GM12878 (cell line): ENCODE results near the gene MYH10. TPM values are rescaled to one million over a fixed set of nuclear protein-coding genes. Genes with fewer than 3 reads are reported as not detected.
"Not testable (repeated sequence)": the region's sequence is repeated elsewhere in the genome, so short reads cannot be mapped to it uniquely, and the experiment has no call there.

Source experiments
- ATAC-seq: fragments of 200-7000 bp; cut with Tn5 transposase; 3 replicates; pipeline ENCODE4 v1.9.1; 2020; ENCODE audit warnings: mild to moderate bottlenecking, moderate library complexity
- BruUV-seq: library from RNA; stranded (reverse); fragments of 400-500 nt; replicated peaks from 2 replicates; lab custom pipeline; 2021; lab: Mats Ljungman, UMichigan
- CTCF ChIA-PET: fragments of 300-600 bp; sonication (Branson Sonifier 250); formaldehyde crosslinking; extraction: SDS; loops from one replicate; lab custom pipeline; 2021; ENCODE audit warnings: inconsistent platforms; lab: Yijun Ruan, JAX
- POLR2A ChIA-PET: fragments of 350-600 bp; formaldehyde crosslinking; extraction: SDS; loops from one replicate; lab custom pipeline; 2021; ENCODE audit warnings: inconsistent platforms; lab: Charles Lee
- RAD21 ChIA-PET: fragments of 300-600 bp; sonication (Branson Sonifier 250); formaldehyde crosslinking; loops from one replicate; lab custom pipeline; 2023; ENCODE audit warnings: antibody characterized with exemption; ENCODE audit not compliant: unreplicated experiment; lab: Charles Lee
- SMC1A ChIA-PET: fragments of 300-600 bp; sonication (Branson Sonifier 250); formaldehyde crosslinking; loops from one replicate; lab custom pipeline; 2023; ENCODE audit not compliant: unreplicated experiment, uncharacterized antibody; lab: Charles Lee
- DNase-seq: peaks from one replicate; pipeline ENCODE4 v3.0.0-alpha.2; 2011; ENCODE audit warnings: low read depth, low spot score
- FAIRE-seq: peaks from 3 replicates; lab custom pipeline; 2011; peaks lifted over from hg19 to GRCh38; lab: Jason Lieb, UNC
- H2AFZ ChIP-seq: 2 replicates; pipeline ENCODE4 v1.6.0; 2011; ENCODE audit warnings: low read depth, low read length, control low read depth; ENCODE audit not compliant: control insufficient read depth
- H3K27ac ChIP-seq: 2 replicates; pipeline ENCODE4 v1.5.1; 2011; ENCODE audit warnings: control low read depth; ENCODE audit not compliant: control insufficient read depth, insufficient read depth
- H3K27me3 ChIP-seq, 2 experiments: replicated peaks in 1 of 2; 2 replicates each; pipeline versions ENCODE4 v1.6.0 to v1.6.1; 2011; ENCODE audit warnings: low read length in 1 of 2; ENCODE audit not compliant: control insufficient read depth in 2 of 2, insufficient read depth in 2 of 2
- H3K36me3 ChIP-seq, 2 experiments: 2 replicates each; pipeline ENCODE4 v1.5.1; 2011; ENCODE audit warnings: low read length in 1 of 2; ENCODE audit not compliant: control insufficient read depth in 2 of 2, insufficient read depth in 2 of 2
- H3K4me1 ChIP-seq: 2 replicates; pipeline ENCODE4 v1.6.1; 2011; ENCODE audit warnings: mild to moderate bottlenecking, low read length, moderate library complexity, mixed read lengths; ENCODE audit not compliant: control insufficient read depth, insufficient read depth
- H3K4me2 ChIP-seq: 2 replicates; pipeline ENCODE4 v1.6.0; 2011; ENCODE audit warnings: control low read depth; ENCODE audit not compliant: control insufficient read depth, insufficient read depth
- H3K4me3 ChIP-seq: fragments of 200-600 bp; sonication (generic); 2 replicates; pipeline ENCODE4 v1.5.1; 2016
- H3K79me2 ChIP-seq: 2 replicates; pipeline ENCODE4 v1.6.0; 2011; ENCODE audit warnings: low read length; ENCODE audit not compliant: control insufficient read depth, insufficient read depth
- H3K9ac ChIP-seq: 2 replicates; pipeline ENCODE4 v1.8.0; 2011; ENCODE audit warnings: low read length, control low read depth, mixed read lengths; ENCODE audit not compliant: control insufficient read depth, insufficient read depth
- H3K9me3 ChIP-seq: replicated peaks from 3 replicates; pipeline ENCODE4 v1.5.1; 2011; ENCODE audit warnings: mild to moderate bottlenecking, low read length; ENCODE audit not compliant: control insufficient read depth, insufficient read depth
- H4K20me1 ChIP-seq: 2 replicates; pipeline ENCODE4 v1.6.0; 2011; ENCODE audit not compliant: control insufficient read depth, insufficient read depth
- ZNF217 ChIP-seq: fragments of 450-650 bp; IDR thresholded peaks from 2 replicates; pipeline ENCODE4 v1.6.1; 2017; ENCODE audit warnings: antibody characterized with exemption, mild to moderate bottlenecking
- ZNF687 ChIP-seq: fragments of 450-650 bp; IDR thresholded peaks from 2 replicates; pipeline ENCODE4 v1.6.1; 2017; ENCODE audit warnings: mild to moderate bottlenecking, moderate library complexity
- in situ Hi-C: fragments of 300-500 bp; cut with MboI; formaldehyde crosslinking; loops from 9 replicates; pipeline ENCODE4 v1.14.3; 2018; ENCODE audit warnings: mixed read lengths
- intact Hi-C: fragments of 100-400 bp; cut with micrococcal nuclease; formaldehyde crosslinking; loops from one replicate; pipeline ENCODE4 v1.14.2; 2022; ENCODE audit not compliant: unreplicated experiment
- polyA plus RNA-seq, 11 experiments: library from polyadenylated mRNA; depleted of rRNA in 4 of 11; unstranded in 6 of 11; stranded (reverse) in 5 of 11; fragments of >200 nt; fragmentation: Nextera tagmentation in 4 of 11; fragmentation: Illumina TruSeq in 1 of 11; extraction: Ambion mirVana in 4 of 11; extraction: Trizol in 1 of 11; gene quantifications; 1 replicate in 1 of 11; 2 replicates in 10 of 11; pipeline versions ENCODE4 v1.2.1 to v1.2.3, GENCODE V29; 2011 to 2016; ENCODE audit warnings: inconsistent platforms in 2 of 11, missing spikeins in 2 of 11, low read depth in 1 of 11
- total RNA-seq, 4 experiments: library from RNA; depleted of rRNA in 3 of 4; stranded (reverse); fragments of >200 nt in 3 of 4; fragmentation: Illumina TruSeq in 1 of 4; extraction: Trizol in 1 of 4; gene quantifications; 2 replicates each; pipeline versions ENCODE4 v1.2.1 to v1.2.3, GENCODE V29; 2013 to 2021

MYH10 gene
- total and polyA plus RNA-seq, 10 of the 15 experiments (the other 5 are each of a cell fraction or from before 2014, with no cell fraction given) = 0.33 to 7.1 (median 1.0) TPM

- TF ChIP-seq ZNF687 (no peak), ZNF217 (no peak)
Observed at GRCh38 chr17:8662076-8662831, 31.7 kb upstream of the MYH10 start (continued).

- H3K4me2 ChIP-seq, H3K36me3 ChIP-seq, H3K27me3 ChIP-seq, H3K27ac ChIP-seq, H2AFZ ChIP-seq, H3K79me2 ChIP-seq, H4K20me1 ChIP-seq, H3K9me3 ChIP-seq, DNase-seq, FAIRE-seq, SMC1A ChIA-PET, POLR2A ChIA-PET, H3K4me3 ChIP-seq, RAD21 ChIA-PET, CTCF ChIA-PET, in situ Hi-C loops, H3K9ac ChIP-seq, ATAC-seq, H3K4me1 ChIP-seq, intact Hi-C loops, BruUV-seq: not testable (repeated sequence)
Observed at GRCh38 chr17:8660709-8661108, 30.2 kb upstream of the MYH10 start.
